Tibial nerve (tissue), 4 donors: Measurements from ENCODE around the gene ERG.

Source experiments
- CTCF ChIP-seq, 5 experiments: fragments of 200-600 bp in 3 of 5; fragments of 450-650 bp in 2 of 5; sonication (generic) in 3 of 5; IDR thresholded peaks; one replicate each; pipeline ENCODE4 v1.5.1; 2016 to 2019; ENCODE audit warnings: antibody characterized with exemption in 5 of 5, mild to moderate bottlenecking in 3 of 5, moderate library complexity in 2 of 5
- EP300 ChIP-seq, 2 donors: sonication (generic); formaldehyde crosslinking; IDR thresholded peaks; one replicate each; pipeline ENCODE4 v1.6.1; 2017; ENCODE audit warnings: antibody characterized with exemption in 2 of 2, mild to moderate bottlenecking in 1 of 2
- POLR2A ChIP-seq, 2 donors: fragments of 450-650 bp; IDR thresholded peaks; one replicate each; pipeline ENCODE4 v1.6.1; 2017; ENCODE audit warnings: antibody characterized with exemption in 2 of 2, mild to moderate bottlenecking in 2 of 2, moderate library complexity in 2 of 2

GRCh38 chr21:38489729-38490128, 8.5 kb downstream of the ERG start:
- TF ChIP-seq POLR2A (IDR thresholded peaks at IDR 0.05) (no peak), CTCF (IDR thresholded peaks at IDR 0.05) (no peak), EP300 (IDR thresholded peaks at IDR 0.05) (no peak)
